Upper lobe of left lung (tissue), 6 donors: ENCODE data around the gene RIMBP2. TPM values are rescaled to one million over a fixed set of nuclear protein-coding genes. Genes with fewer than 3 reads are reported as not detected.
A peak's percentile ranks its signal among the peaks of the same experiment; 100 is the strongest.

Source experiments
- ATAC-seq, 2 donors: fragments of 200-7000 bp; cut with Tn5 transposase; one replicate each; pipeline ENCODE4 v1.9.1; 2022; ENCODE audit warnings: mild to moderate bottlenecking in 2 of 2, moderate library complexity in 2 of 2; ENCODE audit not compliant: low FRiP score in 2 of 2
- DNase-seq, 2 donors: peaks; one replicate each; pipeline ENCODE4 v3.0.0-alpha.2; 2019 to 2020
- H3K27ac ChIP-seq, 4 donors: fragments of 200-600 bp; sonication (generic); one replicate each; pipeline ENCODE4 v1.5.1; 2016 to 2019
- H3K27me3 ChIP-seq, 4 donors: fragments of 200-600 bp; sonication (generic); one replicate each; pipeline ENCODE4 v1.5.1; 2017 to 2019
- H3K36me3 ChIP-seq, 4 donors: fragments of 200-600 bp; sonication (generic); one replicate each; pipeline ENCODE4 v1.5.1; 2016 to 2019
- H3K4me1 ChIP-seq, 4 donors: fragments of 200-600 bp; sonication (generic); one replicate each; pipeline ENCODE4 v1.5.1; 2018 to 2019
- H3K4me3 ChIP-seq, 4 donors: fragments of 200-600 bp; sonication (generic); one replicate each; pipeline ENCODE4 v1.5.1; 2017 to 2019; ENCODE audit warnings: mild to moderate bottlenecking in 2 of 4, moderate library complexity in 1 of 4
- H3K9me3 ChIP-seq, 4 donors: fragments of 200-600 bp; sonication (generic); one replicate each; pipeline ENCODE4 v1.5.1; 2018 to 2019
- CTCF ChIP-seq, 6 experiments: fragments of 450-650 bp in 4 of 6; fragments of 200-600 bp in 2 of 6; sonication (generic) in 2 of 6; IDR thresholded peaks; one replicate each; pipeline ENCODE4 v1.5.1; 2016 to 2019; ENCODE audit warnings: antibody characterized with exemption in 6 of 6
- EP300 ChIP-seq, 4 donors: sonication (generic); formaldehyde crosslinking; IDR thresholded peaks; one replicate each; pipeline ENCODE4 v1.5.1; 2017; ENCODE audit warnings: antibody characterized with exemption in 4 of 4, control low read depth in 2 of 4
- POLR2A ChIP-seq, 4 donors: fragments of 450-650 bp; IDR thresholded peaks; one replicate each; pipeline ENCODE4 v1.5.1; 2016 to 2017; ENCODE audit warnings: antibody characterized with exemption in 4 of 4, mild to moderate bottlenecking in 2 of 4
- POLR2AphosphoS5 ChIP-seq, 2 donors: sonication (generic); formaldehyde crosslinking; IDR thresholded peaks; one replicate each; pipeline ENCODE4 v1.5.1; 2017; ENCODE audit warnings: antibody characterized with exemption in 2 of 2
- WGBS, 2 donors: methylation state at CpG; one replicate each; pipeline ENCODE4 v1.1.5; 2017 to 2018; 5-methylcytosine and 5-hydroxymethylcytosine counted together
- total RNA-seq, 6 donors: library from RNA; depleted of rRNA in 4 of 6; stranded (reverse); fragments of >200 nt in 4 of 6; gene quantifications; one replicate each; pipeline versions ENCODE4 v1.1.0 to v1.2.1, GENCODE V29; 2016 to 2021
- donor health status: DM: no; HTN: no; CAD: no; lungs with moderate emphysema.
- donor health status: DM: no; HTN: yes; CAD: no; lungs with severe emphysema.

RIMBP2 gene
- total RNA-seq, 6 donors from 2014 or later = 0.23 to 3.9 (median 0.44) TPM; not detected in 1

DNA sequence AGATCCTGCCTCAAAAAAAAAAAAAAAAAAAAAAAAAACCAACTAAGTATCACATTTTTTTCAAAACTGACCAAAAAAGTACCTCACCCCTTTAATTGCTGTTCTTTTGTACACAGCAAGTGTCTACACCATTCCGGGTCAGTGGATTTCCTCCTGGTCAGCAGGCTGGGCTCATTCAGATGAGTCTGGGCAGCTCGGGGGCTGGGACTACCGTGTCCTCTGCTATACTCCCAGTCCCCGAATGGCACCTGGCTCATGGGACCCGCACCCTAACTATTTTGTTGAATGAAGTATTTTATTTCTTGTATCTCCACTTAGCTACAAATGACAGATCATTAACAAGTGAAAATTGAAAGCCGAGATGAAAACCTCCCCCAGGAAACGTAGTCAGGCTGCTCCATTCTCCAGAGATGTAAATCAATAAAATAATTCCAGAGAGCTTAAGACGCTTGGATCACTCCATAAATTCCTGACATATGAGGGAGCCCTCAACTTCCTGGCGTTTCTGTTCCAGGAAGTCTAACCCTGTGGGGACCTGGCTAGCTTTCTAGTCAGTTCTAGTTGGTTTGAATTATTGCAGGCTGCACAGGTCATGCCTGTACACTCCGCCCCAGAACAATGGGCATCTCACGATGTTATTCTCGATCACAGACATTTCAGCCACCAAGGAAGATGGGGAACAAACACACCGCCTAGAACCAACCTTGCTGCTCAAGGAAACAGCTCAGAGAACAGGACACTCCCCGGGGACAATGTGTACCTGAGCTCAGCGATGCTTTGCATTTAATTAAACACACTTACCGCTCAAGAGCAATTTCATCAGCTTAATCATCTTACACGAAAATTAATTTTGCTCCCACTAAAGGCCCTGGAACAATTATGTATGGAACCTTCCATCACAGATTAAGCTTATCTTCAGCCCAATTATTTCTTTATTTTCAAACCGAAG is 76.3 kb downstream of the RIMBP2 start:
- Histone ChIP-seq H3K9me3 (no peaks in the 10 kb centered on the region), H3K36me3 (no peaks in the 10 kb centered on the region), H3K27ac (no peak overlapping the region), H3K4me3 (no peak overlapping the region), H3K27me3 (no peaks in the 10 kb centered on the region), H3K4me1 (no peaks in the 10 kb centered on the region)
- no peak for ATAC-seq
- DNase-seq = no peak
- TF ChIP-seq CTCF (IDR thresholded peaks at IDR 0.05) (no peak), EP300 (IDR thresholded peaks at IDR 0.05) (no peak), POLR2A (IDR thresholded peaks at IDR 0.05) (no peak), POLR2AphosphoS5 (IDR thresholded peaks at IDR 0.05) (no peak)
- 63 to 68% methylated on average over 18 of the region's 18 CpGs for WGBS, 2 donors

DNA sequence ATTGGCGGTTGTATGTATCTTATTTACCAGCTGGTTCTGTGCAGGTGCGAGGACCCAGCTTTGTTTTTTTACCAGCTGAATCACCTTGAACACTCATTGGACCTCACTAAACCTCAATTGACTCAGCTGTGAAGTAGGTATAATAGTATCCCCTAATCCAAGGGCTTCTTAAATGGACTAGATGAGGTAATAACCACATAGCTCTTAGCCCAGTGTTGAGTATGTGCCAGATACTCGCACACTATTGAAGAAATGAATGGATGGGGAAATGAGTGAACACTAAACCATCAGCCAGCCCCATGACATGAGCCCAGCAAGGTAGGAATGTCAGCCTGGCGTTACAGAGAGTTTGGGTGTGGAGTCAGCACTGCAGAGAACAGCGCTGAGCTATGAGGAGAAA is 79.7 kb downstream of the RIMBP2 start:
- H3K27me3 ChIP-seq = no peaks in the 10 kb centered on the region
- no peaks in the 10 kb centered on the region for H3K4me1 ChIP-seq
- 86% methylated on average over 5 of the region's 5 CpGs for WGBS, 2 donors
- no peaks in the 10 kb centered on the region for H3K36me3 ChIP-seq
- TF ChIP-seq POLR2A (IDR thresholded peaks at IDR 0.05) = no peak
- no peak for TF ChIP-seq POLR2AphosphoS5 (IDR thresholded peaks at IDR 0.05)
- no peak for TF ChIP-seq CTCF (IDR thresholded peaks at IDR 0.05)
- no peak for TF ChIP-seq EP300 (IDR thresholded peaks at IDR 0.05)
- no peak overlapping the region for H3K27ac ChIP-seq
- H3K9me3 ChIP-seq = no peaks in the 10 kb centered on the region
- DNase-seq (no peak), ATAC-seq (no peak)
- H3K4me3 ChIP-seq = no peak overlapping the region

DNA sequence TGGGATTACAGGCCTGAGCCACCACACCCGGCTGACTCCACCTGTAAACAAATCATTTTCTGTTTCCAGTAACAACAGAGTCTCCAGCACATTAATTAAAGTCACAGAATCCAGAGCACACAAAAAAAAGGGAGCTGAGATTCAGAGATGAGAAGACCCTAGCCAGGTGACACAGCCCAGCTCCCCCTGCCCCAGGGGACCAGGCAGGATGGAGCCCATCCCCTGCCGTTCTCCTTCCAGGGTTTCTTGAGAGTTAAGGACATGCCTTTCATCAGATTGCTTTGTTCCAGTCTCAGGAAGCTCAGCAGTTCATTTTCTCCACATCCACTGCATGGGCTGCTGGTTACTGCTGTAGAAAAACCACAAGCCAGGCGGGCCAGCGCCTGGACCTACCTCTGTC is 81.2 kb downstream of the RIMBP2 start:
- no peaks in the 10 kb centered on the region for H3K4me1 ChIP-seq
- DNase-seq (no peak), ATAC-seq (no peak)
- TF ChIP-seq POLR2A (IDR thresholded peaks at IDR 0.05) (no peak), CTCF (IDR thresholded peaks at IDR 0.05) (no peak), POLR2AphosphoS5 (IDR thresholded peaks at IDR 0.05) (no peak), EP300 (IDR thresholded peaks at IDR 0.05) (no peak)
- H3K27ac ChIP-seq = no peak overlapping the region
- H3K27me3 ChIP-seq = no peaks in the 10 kb centered on the region
- H3K36me3 ChIP-seq = no peaks in the 10 kb centered on the region
- 50 to 63% methylated on average over 4 of the region's 4 CpGs for WGBS, 2 donors
- H3K9me3 ChIP-seq = no peaks in the 10 kb centered on the region
- H3K4me3 ChIP-seq = no peak overlapping the region

DNA sequence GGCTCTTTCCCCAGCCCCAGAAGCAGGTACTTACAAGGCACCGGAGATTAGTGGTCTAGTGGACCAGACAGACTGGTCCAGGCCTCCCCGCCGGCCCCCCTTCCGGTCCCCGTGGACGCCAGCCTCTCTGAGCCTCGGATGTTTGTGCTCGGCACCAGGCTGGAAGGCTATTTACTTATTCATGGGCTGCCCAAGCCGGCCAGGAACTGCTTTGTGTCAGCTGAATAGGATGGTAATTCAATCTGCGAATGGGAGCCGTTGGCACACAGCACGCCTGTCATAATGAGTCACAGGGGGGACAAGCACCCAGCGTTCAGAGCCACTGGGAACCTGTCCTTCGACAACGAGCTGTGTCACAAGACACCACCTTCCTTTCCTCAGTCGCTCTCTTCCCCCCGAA is 82.3 kb downstream of the RIMBP2 start:
- H3K27ac ChIP-seq = no peak overlapping the region
- ATAC-seq = peak in 1 of 2 donors; percentile 21
- TF ChIP-seq EP300 (IDR thresholded peaks at IDR 0.05) (no peak), POLR2AphosphoS5 (IDR thresholded peaks at IDR 0.05) (no peak)
- H3K9me3 ChIP-seq = no peaks in the 10 kb centered on the region
- no peaks in the 10 kb centered on the region for H3K4me1 ChIP-seq
- H3K27me3 ChIP-seq = no peaks in the 10 kb centered on the region
- DNase-seq = peak in 1 of 2 donors; percentile 45
- WGBS, 2 donors = 19 to 23% methylated on average over 9 to 17 of the region's 17 CpGs
- no peaks in the 10 kb centered on the region for H3K36me3 ChIP-seq
- no peak overlapping the region for H3K4me3 ChIP-seq

GRCh38 chr12:130632642-130633041 is 83.5 kb downstream of the RIMBP2 start:
- no peak for ATAC-seq
- Histone ChIP-seq H3K27me3 (no peaks in the 10 kb centered on the region), H3K27ac (no peak overlapping the region), H3K36me3 (no peaks in the 10 kb centered on the region), H3K4me1 (no peaks in the 10 kb centered on the region), H3K9me3 (no peaks in the 10 kb centered on the region), H3K4me3 (no peak overlapping the region)
- DNase-seq = no peak
- TF ChIP-seq CTCF (IDR thresholded peaks at IDR 0.05) (no peak), POLR2AphosphoS5 (IDR thresholded peaks at IDR 0.05) (no peak), EP300 (IDR thresholded peaks at IDR 0.05) (no peak), POLR2A (IDR thresholded peaks at IDR 0.05) (no peak)
- 48 to 63% methylated on average over 5 of the region's 5 CpGs for WGBS, 2 donors
